Head of caudate nucleus (tissue), 42 donors: ENCODE measurements around the gene ZSCAN4.

Experiments
- DNase-seq, 42 donors: peaks; one replicate each; pipeline versions ENCODE4 v3.0.0 to v3.0.0-alpha.2; 2020 to 2021; ENCODE audit warnings: mixed read lengths in 7 of 42
- intact Hi-C: fragments of 100-400 bp; cut with DNase I; formaldehyde crosslinking; loops from one replicate; pipeline ENCODE4 v1.15.0; 2022

Gene ZSCAN4

GRCh38 chr19:57671124-57671895, 2.6 kb downstream of the ZSCAN4 start:
- DNase-seq: no peak
- intact Hi-C loops: no loop called here

DNA sequence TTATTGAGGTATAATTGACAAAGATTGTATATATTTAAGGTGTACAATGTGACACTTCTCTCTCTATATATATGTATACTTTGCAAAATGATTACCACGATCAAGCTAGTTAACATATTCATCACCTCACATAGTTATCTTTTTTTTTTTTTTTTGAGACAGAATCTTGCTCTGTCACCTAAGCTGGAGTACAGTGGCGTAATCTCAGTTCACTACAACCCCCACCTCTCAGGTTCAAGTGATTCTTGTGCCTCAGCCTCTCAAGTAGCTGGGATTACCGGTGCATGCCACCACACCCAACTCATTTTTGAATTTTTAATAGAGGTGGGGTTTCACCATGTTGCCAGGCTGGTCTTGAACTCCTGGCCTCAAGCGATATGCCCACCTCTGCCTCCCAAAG, 3.7 kb downstream of the ZSCAN4 start:
- intact Hi-C loops: no loop called here
- DNase-seq: no peak

DNA sequence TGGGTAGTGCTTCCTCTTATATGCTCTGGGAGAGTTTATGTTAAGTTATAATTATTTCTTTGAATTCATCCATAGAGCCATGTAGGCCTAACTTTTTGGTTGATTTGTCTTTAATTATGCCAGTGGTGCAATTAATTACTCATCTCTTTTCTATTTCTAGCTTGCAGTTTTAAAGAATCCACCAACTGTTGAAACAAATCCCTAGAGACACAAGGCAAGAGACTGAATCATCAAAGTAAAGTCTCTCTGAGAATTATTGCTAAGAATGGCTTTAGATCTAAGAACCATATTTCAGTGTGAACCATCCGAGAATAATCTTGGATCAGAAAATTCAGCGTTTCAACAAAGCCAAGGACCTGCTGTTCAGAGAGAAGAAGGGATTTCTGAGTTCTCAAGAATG, 7.1 kb downstream of the ZSCAN4 start:
- DNase-seq: no peak
- intact Hi-C loops: no loop called here

DNA sequence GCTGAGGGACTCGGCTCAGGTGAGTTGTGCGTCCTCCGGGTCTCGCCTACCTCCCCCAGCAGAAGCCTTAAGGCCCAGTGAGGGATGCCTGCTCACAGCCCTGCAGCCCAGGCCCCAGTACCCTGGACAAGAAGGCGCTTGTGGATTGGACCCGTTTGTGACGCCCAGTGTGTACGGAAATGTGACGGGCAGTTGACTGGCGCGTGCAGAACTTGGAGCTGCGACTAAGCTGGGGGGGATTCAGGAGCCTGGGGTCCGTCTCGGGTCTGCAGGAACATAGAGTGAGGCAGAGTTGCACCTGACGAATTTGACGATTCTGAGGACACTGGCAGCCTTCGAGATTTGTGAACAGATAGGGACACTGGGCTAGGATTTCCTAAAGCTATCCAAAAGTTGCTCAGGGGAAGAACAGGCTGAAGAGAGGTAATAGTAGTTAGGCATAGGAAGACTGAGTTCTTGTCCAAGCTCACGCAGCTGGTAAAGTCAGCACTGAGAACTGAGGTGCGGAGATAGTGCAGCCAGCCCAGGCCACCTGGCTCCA, 13.6 kb downstream of the ZSCAN4 start:
- no peak for DNase-seq
- intact Hi-C loops: loop anchor here (10.0 kb wide), 1 partner anchor 77 kb away; no protein-coding TSS in a partner anchor

DNA sequence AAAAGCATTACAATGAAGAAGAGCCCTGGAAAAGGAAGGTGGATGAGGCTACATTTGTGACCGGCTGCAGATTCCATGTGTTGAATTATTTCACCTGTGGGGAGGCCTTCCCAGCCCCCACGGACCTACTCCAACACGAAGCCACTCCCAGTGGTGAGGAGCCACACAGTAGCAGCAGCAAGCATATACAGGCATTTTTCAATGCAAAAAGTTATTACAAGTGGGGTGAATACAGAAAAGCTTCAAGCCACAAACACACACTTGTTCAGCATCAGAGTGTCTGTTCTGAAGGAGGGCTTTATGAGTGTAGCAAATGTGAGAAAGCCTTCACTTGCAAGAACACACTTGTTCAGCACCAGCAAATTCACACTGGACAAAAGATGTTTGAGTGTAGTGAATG, 18.0 kb downstream of the ZSCAN4 start:
- intact Hi-C loops: loop anchor here (10.0 kb wide), 1 partner anchor 82 kb away; no protein-coding TSS in a partner anchor
- DNase-seq: no peak

DNA sequence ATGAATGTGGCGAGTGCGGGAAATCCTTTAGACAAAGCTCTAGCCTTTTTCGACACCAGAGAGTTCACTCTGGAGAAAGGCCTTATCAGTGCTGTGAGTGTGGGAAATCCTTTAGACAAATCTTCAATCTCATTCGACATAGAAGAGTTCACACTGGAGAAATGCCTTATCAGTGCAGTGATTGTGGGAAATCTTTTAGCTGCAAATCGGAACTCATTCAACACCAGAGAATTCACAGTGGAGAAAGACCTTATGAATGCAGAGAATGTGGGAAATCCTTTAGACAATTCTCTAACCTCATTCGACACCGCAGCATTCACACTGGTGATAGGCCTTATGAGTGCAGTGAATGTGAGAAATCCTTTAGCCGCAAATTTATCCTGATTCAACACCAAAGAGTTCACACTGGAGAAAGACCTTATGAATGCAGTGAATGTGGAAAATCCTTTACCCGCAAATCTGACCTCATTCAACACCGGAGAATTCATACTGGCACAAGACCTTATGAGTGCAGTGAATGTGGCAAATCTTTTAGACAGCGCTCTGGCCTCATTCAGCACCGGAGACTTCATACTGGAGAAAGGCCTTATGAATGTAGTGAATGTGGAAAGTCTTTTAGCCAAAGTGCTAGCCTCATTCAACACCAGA, 18.8 kb downstream of the ZSCAN4 start:
- intact Hi-C loops: loop anchor here (10.0 kb wide), 1 partner anchor 83 kb away; no protein-coding TSS in a partner anchor
- no peak for DNase-seq

- no peak for DNase-seq
- intact Hi-C loops: loop anchor here (10.0 kb wide), 1 partner anchor 83 kb away; no protein-coding TSS in a partner anchor
Observed at GRCh38 chr19:57688011-57688763, 19.5 kb downstream of the ZSCAN4 start.

GRCh38 chr19:57689750-57690149, 21.0 kb downstream of the ZSCAN4 start:
- no peak for DNase-seq
- intact Hi-C loops: loop anchor here (10.0 kb wide), 1 partner anchor 85 kb away; no protein-coding TSS in a partner anchor

DNA sequence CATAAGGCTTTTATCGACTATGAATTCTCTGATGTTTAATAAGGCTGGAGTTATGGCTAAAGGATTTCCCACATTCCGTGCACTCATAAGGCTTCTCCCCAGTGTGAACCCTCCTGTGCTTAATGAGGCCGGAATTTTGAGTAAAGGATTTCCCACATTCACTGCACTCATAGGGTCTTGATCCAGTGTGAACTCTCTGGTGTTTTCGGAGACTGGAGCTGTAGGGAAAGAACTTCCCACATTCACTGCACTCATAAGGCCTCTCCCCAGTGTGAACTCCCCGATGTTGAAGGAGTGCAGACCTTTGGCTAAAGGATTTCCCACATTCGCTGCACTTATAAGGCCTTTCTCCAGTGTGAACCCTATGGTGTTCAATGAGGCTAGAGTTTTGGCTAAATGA, 32.9 kb downstream of the ZSCAN4 start:
- no peak for DNase-seq
- intact Hi-C loops: no loop called here

- intact Hi-C loops: no loop called here
Observed at GRCh38 chr19:57706346-57706745, 37.6 kb downstream of the ZSCAN4 start.

GRCh38 chr19:57708641-57709361, 40.1 kb downstream of the ZSCAN4 start, which contains the start of gene ZNF154:
ZNF154 (minus strand) TSS chr19:57709204; CDS start chr19:57708971, 233 bp downstream.
- peak; percentile 43 to 89 (median 72) for DNase-seq
- intact Hi-C loops: no loop called here

More at GRCh38 chr19:57706346-57706745, 37.6 kb downstream of the ZSCAN4 start:
- no peak for DNase-seq

DNA sequence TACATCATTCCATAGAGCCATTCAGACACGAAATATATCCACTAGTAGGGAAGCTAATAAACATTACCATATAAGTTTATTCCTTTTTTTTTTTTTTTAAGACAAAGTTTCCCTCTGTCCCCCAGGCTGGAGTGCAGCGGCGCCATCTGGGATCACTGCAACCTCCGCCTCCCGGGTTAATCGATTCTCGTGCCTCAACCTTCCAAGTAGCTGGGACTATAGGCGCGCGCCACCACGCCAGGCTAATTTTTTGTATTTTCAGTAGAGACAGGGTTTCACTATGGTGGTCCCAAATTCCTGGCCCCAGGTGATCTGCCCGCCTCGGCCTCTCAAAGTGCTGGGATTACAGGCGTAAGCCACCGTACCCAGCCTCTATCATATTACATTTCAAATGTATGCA, 40.9 kb downstream of the ZSCAN4 start:
- intact Hi-C loops: no loop called here
- DNase-seq: peak in 2 of 42 donors; percentile 30 to 37

DNA sequence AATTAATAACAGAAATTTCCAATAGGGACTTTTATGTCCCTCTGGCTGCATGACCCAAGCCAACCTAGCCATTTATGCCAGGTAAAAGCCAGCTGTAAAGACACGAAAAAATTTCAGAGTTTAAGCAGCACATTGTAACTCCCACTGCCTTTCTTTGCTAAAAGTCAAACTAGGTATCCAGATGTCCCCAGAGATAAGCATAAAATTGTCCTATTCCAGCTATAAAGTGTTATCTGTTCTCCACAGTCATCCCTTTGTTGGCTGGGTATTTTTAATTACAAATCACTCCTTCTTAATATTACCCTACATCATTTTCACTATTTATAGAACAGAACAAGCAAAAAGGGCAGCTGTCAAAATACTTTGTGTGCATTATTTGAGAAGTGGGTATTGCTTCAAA, 43.5 kb downstream of the ZSCAN4 start:
- no peak for DNase-seq
- intact Hi-C loops: no loop called here

- DNase-seq: peak in 1 of 42 donors; percentile 10
- intact Hi-C loops: no loop called here
Observed at GRCh38 chr19:57719424-57719823, 50.7 kb downstream of the ZSCAN4 start.

GRCh38 chr19:57719901-57720519, 51.3 kb downstream of the ZSCAN4 start:
- peak in 1 of 42 donors; percentile 16 for DNase-seq
- intact Hi-C loops: no loop called here

DNA sequence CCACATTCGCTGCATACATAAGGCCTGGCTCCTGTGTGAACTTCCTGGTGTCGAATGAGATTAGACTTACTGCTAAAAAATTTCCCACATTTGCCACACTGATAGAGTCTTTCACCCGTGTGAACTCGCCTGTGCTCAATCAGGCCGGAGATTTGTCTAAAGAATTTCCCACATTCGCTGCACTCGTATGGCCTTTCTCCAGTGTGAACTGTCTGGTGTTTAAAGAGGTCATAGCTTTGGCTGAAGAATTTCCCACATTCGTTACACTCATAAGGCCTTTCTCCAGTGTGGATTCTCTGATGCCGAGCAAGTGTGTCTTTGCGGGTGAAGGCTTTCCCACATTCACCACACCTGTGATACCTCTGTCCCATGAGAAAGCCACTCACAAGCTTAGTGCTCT, 52.1 kb downstream of the ZSCAN4 start:
- peak in 1 of 42 donors; percentile 29 for DNase-seq
- intact Hi-C loops: no loop called here
